AG04450 (cell line): ENCODE results near the gene CARMIL1. TPM values are rescaled to one million over a fixed set of nuclear protein-coding genes. Genes with fewer than 3 reads are reported as not detected.

Experiments
- CTCF ChIA-PET: fragments of 300-600, 350-600 bp; formaldehyde crosslinking; extraction: SDS; loops from one replicate; lab custom pipeline; 2022; ENCODE audit warnings: antibody characterized with exemption, inconsistent platforms; lab: Charles Lee
- POLR2A ChIA-PET: fragments of 350-600 bp; formaldehyde crosslinking; extraction: SDS; loops from one replicate; lab custom pipeline; 2021; ENCODE audit warnings: antibody characterized with exemption, inconsistent platforms; lab: Yijun Ruan, JAX
- DNase-seq: peaks from one replicate; pipeline ENCODE4 v3.0.0-alpha.2; 2011; ENCODE audit warnings: low read depth, low spot score
- H3K27ac ChIP-seq: one replicate; pipeline ENCODE4 v1.5.1; 2012; ENCODE audit warnings: low read depth, low read length, control low read depth
- H3K27me3 ChIP-seq: one replicate; pipeline ENCODE4 v1.6.0; 2012; ENCODE audit warnings: low read length; ENCODE audit not compliant: control insufficient read depth, insufficient read depth
- H3K4me3 ChIP-seq: 2 replicates; pipeline ENCODE4 v1.5.1; 2011; ENCODE audit warnings: mild to moderate bottlenecking, low read depth, low read length, control low read depth
- H3K9me3 ChIP-seq: 2 replicates; pipeline ENCODE4 v1.5.1; 2012; ENCODE audit warnings: low read length; ENCODE audit not compliant: control insufficient read depth, insufficient read depth
- CTCF ChIP-seq: IDR thresholded peaks from 2 replicates; pipeline ENCODE4 v1.5.1; 2011; ENCODE audit warnings: low read depth, low read length, control low read depth, inconsistent platforms
- polyA plus RNA-seq: library from polyadenylated mRNA; depleted of rRNA; stranded (reverse); fragments of >200 nt; gene quantifications from 2 replicates; pipeline ENCODE4 v1.2.3, GENCODE V29; 2011

The CARMIL1 gene
- polyA plus RNA-seq, 1 experiment = 0.55 TPM

DNA sequence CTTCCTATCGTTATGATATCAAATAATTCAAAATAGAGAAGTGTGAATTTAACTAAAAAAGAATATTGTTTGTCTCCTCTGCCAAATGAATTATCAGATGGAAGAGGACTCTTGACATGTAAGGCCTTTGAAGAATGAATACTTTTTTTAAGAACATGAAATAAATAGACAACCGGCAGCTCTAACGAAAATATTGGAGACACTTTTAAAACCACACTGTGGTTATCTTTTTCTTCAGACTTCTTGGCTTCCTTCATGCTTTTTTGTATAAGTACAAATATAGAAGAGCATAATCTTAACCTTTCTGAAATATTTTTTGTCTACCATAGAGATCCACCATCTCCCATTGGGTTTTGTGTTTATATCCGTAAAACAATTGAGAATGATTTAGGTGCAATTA, 257.6 kb downstream of the CARMIL1 start:
- no peak overlapping the region for H3K4me3 ChIP-seq
- no peaks in the 10 kb centered on the region for H3K9me3 ChIP-seq
- POLR2A ChIA-PET = no interaction called here
- CTCF ChIA-PET = no interaction called here
- no peak overlapping the region for H3K27ac ChIP-seq
- H3K27me3 ChIP-seq = no peaks in the 10 kb centered on the region
- TF ChIP-seq CTCF = no peak
- DNase-seq = no peak

- Histone ChIP-seq H3K27ac (no peak overlapping the region), H3K9me3 (no peaks in the 10 kb centered on the region), H3K27me3 (no peaks in the 10 kb centered on the region), H3K4me3 (no peak overlapping the region)
- POLR2A ChIA-PET = no interaction called here
- CTCF ChIA-PET = interaction anchor here (2.0 kb wide), 1 partner anchor 17 kb away, joined by 8 read pairs; no protein-coding TSS in a partner anchor
- TF ChIP-seq CTCF = no peak
- no peak for DNase-seq
Measured at GRCh38 chr6:25537349-25538018, 258.3 kb downstream of the CARMIL1 start.

DNA sequence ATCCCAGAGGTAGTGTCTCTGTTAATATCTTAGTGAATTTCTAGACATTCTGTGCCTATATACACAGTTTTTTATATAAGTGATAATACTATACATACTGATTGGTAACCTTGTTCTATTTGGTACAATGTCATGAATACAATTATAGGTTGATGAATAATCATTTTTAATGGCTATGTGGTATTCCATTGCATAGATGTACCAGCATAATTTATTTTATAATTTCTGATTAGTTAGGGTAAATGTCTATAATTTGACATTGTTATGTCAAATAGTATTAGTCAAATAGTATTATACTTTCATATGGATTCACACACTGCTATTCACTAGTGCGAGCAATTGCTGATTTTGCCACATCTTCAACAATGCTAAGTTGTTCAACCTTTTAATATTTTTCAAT, 262.1 kb downstream of the CARMIL1 start:
- H3K27ac ChIP-seq = no peak overlapping the region
- DNase-seq = no peak
- ChIA-PET POLR2A (no interaction called here), CTCF (no interaction called here)
- H3K4me3 ChIP-seq = no peak overlapping the region
- no peaks in the 10 kb centered on the region for H3K9me3 ChIP-seq
- H3K27me3 ChIP-seq = no peaks in the 10 kb centered on the region
- no peak for TF ChIP-seq CTCF

DNA sequence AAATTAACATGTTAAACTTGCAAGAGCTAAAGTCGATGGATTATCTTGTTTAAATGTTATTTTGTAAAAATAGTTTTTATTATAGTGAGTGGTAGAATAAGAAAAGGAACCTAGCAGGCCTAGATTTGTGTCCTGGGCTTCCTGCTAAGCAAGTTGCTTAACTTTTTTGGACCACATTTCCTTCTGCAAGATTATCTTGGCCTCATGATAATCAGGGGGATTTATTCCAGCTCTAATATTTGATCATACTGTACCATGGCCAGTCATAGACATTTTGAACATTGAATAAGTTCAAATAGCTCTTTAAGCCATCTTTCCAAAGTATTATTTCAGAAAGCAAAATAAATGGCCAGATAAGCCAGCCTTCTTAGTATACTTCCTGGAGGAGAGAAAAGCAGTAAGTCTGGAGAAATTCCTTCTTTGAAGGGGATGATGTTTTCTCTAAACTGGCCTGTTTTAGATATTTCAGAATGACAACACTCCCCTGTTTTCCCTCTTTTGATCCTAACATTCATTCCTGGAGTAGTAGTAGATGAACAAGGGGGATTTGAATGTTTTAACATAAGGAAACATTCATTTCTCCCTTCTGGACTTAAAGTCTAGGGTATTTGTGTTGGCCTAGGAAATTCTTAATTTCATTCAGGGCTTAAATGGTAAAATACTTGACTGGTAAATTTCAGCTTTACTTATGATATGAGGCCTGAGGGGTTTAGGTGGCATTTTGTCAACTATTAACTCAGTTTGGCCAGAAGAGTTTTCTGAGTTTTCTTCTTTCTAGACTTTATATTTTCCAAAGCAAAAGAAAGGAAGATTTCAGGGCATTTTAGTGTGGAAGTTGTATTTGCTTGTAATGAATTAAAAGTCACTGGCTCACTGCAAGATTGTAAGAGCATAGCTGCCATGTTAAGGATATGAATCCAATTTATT, 264.1 kb downstream of the CARMIL1 start:
- Histone ChIP-seq H3K27ac (no peak overlapping the region), H3K4me3 (no peak overlapping the region), H3K27me3 (no peaks in the 10 kb centered on the region), H3K9me3 (no peaks in the 10 kb centered on the region)
- no peak for TF ChIP-seq CTCF
- POLR2A ChIA-PET = no interaction called here
- no peak for DNase-seq
- CTCF ChIA-PET = interaction anchor here (1.2 kb wide), 1 partner anchor 278 kb away, joined by 5 read pairs; no protein-coding TSS in a partner anchor

DNA sequence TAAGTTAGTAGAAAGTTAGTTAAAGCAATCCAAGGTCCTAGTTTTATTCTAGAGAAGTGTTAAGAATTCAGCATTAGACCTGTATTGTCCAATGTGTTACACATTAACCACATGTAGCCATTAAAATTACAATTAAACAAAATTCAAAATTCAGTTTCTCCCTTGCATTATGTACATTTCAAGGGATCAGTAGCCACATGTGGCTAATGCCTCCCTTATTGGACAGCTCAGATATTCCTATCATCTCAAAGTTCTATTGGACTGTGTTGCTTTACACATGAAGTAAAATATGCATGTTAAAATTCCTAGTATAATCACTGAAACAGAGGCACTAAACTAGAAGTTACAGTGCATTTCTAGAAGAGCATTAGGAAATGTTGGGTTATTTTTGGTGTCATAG, 265.7 kb downstream of the CARMIL1 start:
- Histone ChIP-seq H3K9me3 (no peaks in the 10 kb centered on the region), H3K4me3 (no peak overlapping the region), H3K27me3 (no peaks in the 10 kb centered on the region), H3K27ac (no peak overlapping the region)
- CTCF ChIA-PET = interaction anchor here (0.6 to 1.3 kb wide), 2 partner anchors 12 to 539 kb away, joined by 3 to 6 read pairs; no protein-coding TSS in a partner anchor
- POLR2A ChIA-PET = no interaction called here
- TF ChIP-seq CTCF = no peak
- DNase-seq = no peak
